Psoas muscle (tissue), 8 donors: ENCODE results near the gene GSTO1. TPM values are rescaled to one million over a fixed set of nuclear protein-coding genes. Genes with fewer than 3 reads are reported as not detected.
A peak's percentile ranks its signal among the peaks of the same experiment; 100 is the strongest.

Experiments used
- ATAC-seq, 4 donors: fragments of 200-7000 bp; cut with Tn5 transposase; one replicate each; pipeline ENCODE4 v1.9.1; 2020; ENCODE audit warnings: moderate library complexity in 3 of 4, mild to moderate bottlenecking in 2 of 4
- DNase-seq, 2 donors: peaks; one replicate each; pipeline ENCODE4 v3.0.0-alpha.2; 2020
- H3K27ac ChIP-seq: fragments of 200-600 bp; one replicate; pipeline ENCODE4 v1.8.0; 2022
- H3K27me3 ChIP-seq, 3 donors: fragments of 200-600 bp in 1 of 3; one replicate each; pipeline versions ENCODE4 v1.6.1 to v1.8.0; 2013 to 2022; ENCODE audit warnings: low read length in 2 of 3, mild to moderate bottlenecking in 2 of 3, moderate library complexity in 1 of 3; ENCODE audit not compliant: insufficient read depth in 3 of 3
- H3K36me3 ChIP-seq, 2 donors: fragments of 200-600 bp in 1 of 2; one replicate each; pipeline versions ENCODE4 v1.6.1 to v1.8.0; 2013 to 2022; ENCODE audit warnings: low read depth in 1 of 2, mild to moderate bottlenecking in 1 of 2, moderate library complexity in 1 of 2; ENCODE audit not compliant: insufficient read depth in 1 of 2
- H3K4me1 ChIP-seq: fragments of 200-600 bp; one replicate; pipeline ENCODE4 v1.8.0; 2022
- H3K4me3 ChIP-seq: fragments of 200-600 bp; one replicate; pipeline ENCODE4 v1.8.0; 2022; ENCODE audit warnings: mild to moderate bottlenecking
- H3K9me3 ChIP-seq: fragments of 200-600 bp; one replicate; pipeline ENCODE4 v1.8.0; 2022
- WGBS, 3 donors: extraction: QIAGEN DNeasy Blood & Tissue Kit; methylation state at CpG; one replicate each; pipeline versions ENCODE4 v1.1.6 to v1.1.7; 2013; 5-methylcytosine and 5-hydroxymethylcytosine counted together
- intact Hi-C, 2 donors: fragments of 100-400 bp; cut with DNase I; formaldehyde crosslinking; loops; one replicate each; pipeline versions ENCODE4 v1.11.0 to v1.14.2; 2022
- polyA plus RNA-seq, 3 donors: library from polyadenylated mRNA; stranded (reverse); fragments of 200-250 nt; gene quantifications; one replicate each; pipeline ENCODE4 v1.2.3, GENCODE V29; 2013
- total RNA-seq, 4 donors: library from RNA; stranded (reverse); fragmentation: NEBNext Ultra II Directional in 2 of 4; extraction: Animal tissue kit (Norgen Biotek cat#: 25700) in 2 of 4; gene quantifications; one replicate each; pipeline versions ENCODE4 v1.2.1 to v1.2.4, GENCODE V29; 2021 to 2023
- TF ChIP-seq, protein P1 (sequence below): fragments of 200-600 bp; IDR thresholded peaks from one replicate; pipeline ENCODE4 v1.8.0; 2022; ENCODE audit warnings: antibody characterized with exemption
- donor health status: healthy with polysubstance abuse.
- donor health status: DM: no; HTN: no; CAD: no; lungs with moderate emphysema.
- donor health status: Bipolar disorder and iron deficiency.
- donor health status: healthy.
- donor health status: DM: yes; HTN: yes; CAD: no.
- donor health status: DM: no; HTN: no; CAD: no.
- donor health status: DM: no; HTN: no; CAD: no.
- donor health status: DM: yes; HTN: yes; CAD: no.

Gene GSTO1
- total and polyA plus RNA-seq, 7 donors: 73.7 to 742 (median 120) TPM

DNA sequence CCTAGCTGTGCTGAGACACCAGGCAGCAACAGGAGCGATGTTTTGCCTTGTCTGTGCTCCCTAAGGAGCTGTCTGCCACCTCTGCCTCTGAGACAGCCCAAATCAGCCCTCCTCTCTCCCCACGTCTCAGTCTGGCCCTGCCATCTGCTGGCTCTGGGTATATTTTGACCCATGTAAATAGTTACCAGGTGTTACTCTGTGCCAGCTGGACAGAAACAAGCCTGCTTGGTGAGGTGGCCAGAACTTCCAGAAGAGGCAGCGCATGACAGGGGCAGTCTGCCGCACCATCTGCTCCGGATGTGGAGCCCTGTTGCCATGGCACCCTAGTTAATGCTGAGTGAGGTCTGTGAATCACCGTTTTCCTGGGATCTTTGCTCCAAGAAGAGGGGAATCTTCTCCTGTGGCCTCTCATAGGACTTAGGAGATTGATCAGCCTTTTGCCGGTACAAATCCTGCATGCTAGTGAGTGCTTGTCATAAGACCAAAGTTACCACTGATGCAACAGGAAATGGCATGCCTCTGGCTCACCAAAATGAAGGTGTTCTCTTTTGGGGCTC lies 46.1 kb downstream of the GSTO1 start:
- peak; percentile 79 to 86 for DNase-seq
- Histone ChIP-seq H3K27ac (peak overlapping the region; percentile 68), H3K27me3 (no peaks in the 10 kb centered on the region), H3K36me3 (no peaks in the 10 kb centered on the region), H3K9me3 (no peaks in the 10 kb centered on the region), H3K4me3 (no peak overlapping the region), H3K4me1 (peaks cover 29% of the 10 kb centered on the region)
- intact Hi-C loops: no loop called here
- peak; percentile 83 to 88 (median 84) for ATAC-seq
- TF ChIP-seq, protein P1, sequence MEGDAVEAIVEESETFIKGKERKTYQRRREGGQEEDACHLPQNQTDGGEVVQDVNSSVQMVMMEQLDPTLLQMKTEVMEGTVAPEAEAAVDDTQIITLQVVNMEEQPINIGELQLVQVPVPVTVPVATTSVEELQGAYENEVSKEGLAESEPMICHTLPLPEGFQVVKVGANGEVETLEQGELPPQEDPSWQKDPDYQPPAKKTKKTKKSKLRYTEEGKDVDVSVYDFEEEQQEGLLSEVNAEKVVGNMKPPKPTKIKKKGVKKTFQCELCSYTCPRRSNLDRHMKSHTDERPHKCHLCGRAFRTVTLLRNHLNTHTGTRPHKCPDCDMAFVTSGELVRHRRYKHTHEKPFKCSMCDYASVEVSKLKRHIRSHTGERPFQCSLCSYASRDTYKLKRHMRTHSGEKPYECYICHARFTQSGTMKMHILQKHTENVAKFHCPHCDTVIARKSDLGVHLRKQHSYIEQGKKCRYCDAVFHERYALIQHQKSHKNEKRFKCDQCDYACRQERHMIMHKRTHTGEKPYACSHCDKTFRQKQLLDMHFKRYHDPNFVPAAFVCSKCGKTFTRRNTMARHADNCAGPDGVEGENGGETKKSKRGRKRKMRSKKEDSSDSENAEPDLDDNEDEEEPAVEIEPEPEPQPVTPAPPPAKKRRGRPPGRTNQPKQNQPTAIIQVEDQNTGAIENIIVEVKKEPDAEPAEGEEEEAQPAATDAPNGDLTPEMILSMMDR: peak; percentile 7
- 8 to 17% (median 16%) methylated on average over 7 of the region's 7 CpGs for WGBS, 3 donors

DNA sequence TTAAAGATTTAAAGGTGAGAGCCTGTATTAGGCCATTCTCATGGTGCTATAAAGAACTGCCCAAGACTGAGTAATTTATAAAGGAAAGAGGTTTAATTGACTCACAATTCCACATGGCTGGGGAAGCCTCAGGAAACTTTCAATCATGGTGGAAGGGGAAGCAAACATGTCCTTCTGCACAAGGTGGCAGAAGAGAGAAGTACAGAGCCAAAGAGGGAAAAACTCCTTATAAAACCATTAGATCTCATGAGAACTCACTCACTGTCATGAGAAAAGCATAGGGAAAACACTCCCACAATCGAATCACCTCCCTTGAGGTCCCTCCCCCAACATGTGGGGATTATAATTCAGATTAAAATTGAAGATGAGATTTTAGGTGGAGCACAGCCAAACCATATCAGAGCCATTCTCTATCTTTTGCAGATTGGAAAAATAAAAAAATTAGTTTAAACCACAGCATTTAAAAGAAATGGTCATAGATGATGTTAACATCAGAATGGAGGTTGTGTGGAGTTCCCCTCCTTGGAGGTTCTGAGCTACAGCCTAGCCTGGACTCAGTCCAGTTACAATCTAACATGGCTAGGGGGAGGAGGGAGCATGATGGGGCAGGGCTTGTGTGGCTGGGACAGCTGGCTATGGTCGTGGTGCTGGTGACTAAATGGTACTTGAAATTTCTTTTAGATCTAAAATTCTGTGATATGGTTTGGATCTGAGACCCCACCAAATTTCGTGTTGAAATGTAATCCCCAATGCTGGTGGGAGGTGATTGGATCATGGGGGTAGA lies 47.4 kb downstream of the GSTO1 start:
- ATAC-seq (no peak), DNase-seq (no peak)
- peak overlapping the region; percentile 68 for H3K27ac ChIP-seq
- peaks cover 36% of the 10 kb centered on the region for H3K4me1 ChIP-seq
- 44 to 53% (median 47%) methylated on average over 3 of the region's 3 CpGs for WGBS, 3 donors
- H3K27me3 ChIP-seq: no peaks in the 10 kb centered on the region
- no peak overlapping the region for H3K4me3 ChIP-seq
- H3K36me3 ChIP-seq: no peaks in the 10 kb centered on the region
- intact Hi-C loops: no loop called here
- TF ChIP-seq, protein P1: no peak
- H3K9me3 ChIP-seq: no peaks in the 10 kb centered on the region

DNA sequence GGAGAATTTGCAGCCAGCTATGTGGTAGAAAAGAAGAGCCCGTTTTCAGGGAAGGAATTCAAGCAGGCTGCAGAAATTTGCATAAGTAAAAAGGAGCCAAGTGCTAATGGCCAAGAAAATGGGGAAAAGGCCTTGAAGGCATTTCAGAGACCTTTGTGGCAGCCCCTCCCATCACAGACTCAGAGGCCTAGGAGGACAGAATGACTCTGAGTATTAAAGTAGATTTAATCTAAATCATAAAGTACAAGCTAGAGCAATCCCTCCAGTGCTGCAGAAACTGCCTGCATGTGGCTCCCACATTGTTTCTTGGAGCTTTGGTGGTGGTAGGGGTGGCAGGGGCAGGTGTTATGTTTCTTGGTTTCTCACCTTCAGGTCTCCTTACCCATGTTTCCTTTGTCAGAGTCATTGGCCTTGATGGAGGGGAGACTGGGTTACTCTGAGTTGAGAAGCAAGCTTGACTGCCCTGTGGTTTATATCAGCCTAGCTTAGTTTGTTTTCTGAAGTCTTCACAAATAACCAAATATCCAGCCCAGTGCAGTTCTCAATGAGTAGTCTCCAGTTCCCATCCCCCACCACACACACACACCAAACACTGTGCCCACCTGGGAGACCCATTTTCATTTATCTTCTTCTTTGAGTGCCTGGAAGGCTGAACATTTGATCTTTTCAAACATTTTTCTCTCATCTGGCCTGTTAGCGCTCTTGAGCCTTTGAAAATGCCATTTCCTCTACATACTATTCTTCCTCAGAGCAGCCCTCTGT lies 49.1 kb downstream of the GSTO1 start:
- Histone ChIP-seq H3K27me3 (no peaks in the 10 kb centered on the region), H3K27ac (no peak overlapping the region), H3K36me3 (no peaks in the 10 kb centered on the region), H3K4me3 (no peak overlapping the region), H3K4me1 (peaks cover 46% of the 10 kb centered on the region), H3K9me3 (no peaks in the 10 kb centered on the region)
- DNase-seq (no peak), ATAC-seq (no peak)
- TF ChIP-seq, protein P1: no peak
- intact Hi-C loops: no loop called here
- 48 to 50% (median 50%) methylated on average over 2 of the region's 2 CpGs for WGBS, 3 donors

DNA sequence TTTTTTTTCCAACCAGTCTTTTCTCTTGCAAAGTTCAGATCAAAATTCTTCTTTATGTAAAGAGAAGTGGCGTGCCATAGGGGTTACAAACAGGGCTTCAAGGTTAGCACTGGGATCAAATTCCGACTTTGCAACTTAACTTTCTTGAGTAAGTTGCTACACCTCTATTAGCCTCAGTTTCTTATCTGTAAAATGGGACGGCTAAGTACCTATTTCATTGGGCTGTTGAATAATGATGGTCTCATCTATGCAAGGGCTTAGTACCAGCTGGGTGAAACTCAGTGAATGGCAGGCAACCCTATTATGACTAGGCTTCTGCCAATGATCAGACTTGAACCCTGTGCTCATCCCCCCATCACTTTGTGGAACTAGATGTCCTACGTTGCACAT lies 49.7 kb downstream of the GSTO1 start:
- Histone ChIP-seq H3K9me3 (no peaks in the 10 kb centered on the region), H3K4me3 (no peak overlapping the region), H3K27ac (peak overlapping the region; percentile 74), H3K27me3 (no peaks in the 10 kb centered on the region), H3K36me3 (no peaks in the 10 kb centered on the region), H3K4me1 (peaks cover 47% of the 10 kb centered on the region)
- DNase-seq: no peak
- TF ChIP-seq, protein P1: no peak
- intact Hi-C loops: no loop called here
- no peak for ATAC-seq
- WGBS, 3 donors: 83 to 89% (median 86%) methylated on average over 4 of the region's 4 CpGs
